ENCODE data around the gene DLGAP1.

DLGAP1 gene

DNA sequence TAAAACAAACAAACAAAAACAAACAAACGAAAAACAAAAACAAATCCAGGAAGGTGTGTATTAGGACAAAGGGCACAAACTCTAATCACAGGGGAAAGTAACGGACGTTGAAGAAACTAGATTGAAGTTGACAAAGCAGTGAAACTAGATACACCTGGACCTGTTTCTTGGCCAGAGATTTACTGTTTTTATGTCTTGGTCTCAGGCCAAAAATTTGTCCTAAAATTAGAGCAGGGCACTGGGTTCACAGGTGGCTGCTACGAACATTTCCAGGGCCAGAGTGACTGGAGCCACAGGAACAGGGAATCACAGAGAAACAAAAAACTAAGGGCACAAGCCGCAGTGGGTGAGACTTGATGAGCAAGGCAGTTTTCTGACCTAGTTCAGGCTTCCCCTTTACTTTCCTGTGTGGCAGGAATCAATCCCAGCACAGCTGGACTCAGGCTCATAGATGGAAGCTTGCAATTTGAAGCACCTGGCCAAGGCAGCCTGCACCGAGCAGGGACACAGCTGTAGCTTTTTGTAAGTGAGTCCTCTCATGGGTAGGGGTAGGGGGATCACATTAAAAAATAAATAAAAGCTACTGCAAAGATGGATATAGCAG, 329.4 kb downstream of the DLGAP1 start:
- DNase-seq: no peak

DNA sequence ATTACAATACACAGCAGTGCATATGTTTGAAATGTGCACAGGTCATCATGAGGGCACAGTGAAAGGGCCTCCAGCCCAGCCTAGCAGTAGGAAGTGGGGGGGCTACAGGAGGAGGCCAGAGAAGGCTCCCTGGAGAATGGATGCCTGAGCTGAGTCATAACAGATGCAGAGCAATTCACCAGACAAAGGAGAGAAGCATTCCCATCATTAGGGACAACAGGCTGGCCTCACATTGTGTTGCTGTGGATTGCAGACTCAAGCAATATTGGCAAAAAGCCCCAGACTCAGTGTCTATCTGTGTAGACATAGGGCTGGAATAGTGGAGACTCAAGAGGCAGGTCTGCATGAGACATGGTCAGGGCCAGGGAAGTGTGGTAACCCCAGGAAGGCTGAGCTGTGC, 329.9 kb downstream of the DLGAP1 start:
- intact Hi-C loops (cut with DNase I): no loop called here
- DNase-seq: no peak

More for the DNA sequence above, 329.4 kb downstream of the DLGAP1 start:
- intact Hi-C loops (cut with DNase I): no loop called here

DNA sequence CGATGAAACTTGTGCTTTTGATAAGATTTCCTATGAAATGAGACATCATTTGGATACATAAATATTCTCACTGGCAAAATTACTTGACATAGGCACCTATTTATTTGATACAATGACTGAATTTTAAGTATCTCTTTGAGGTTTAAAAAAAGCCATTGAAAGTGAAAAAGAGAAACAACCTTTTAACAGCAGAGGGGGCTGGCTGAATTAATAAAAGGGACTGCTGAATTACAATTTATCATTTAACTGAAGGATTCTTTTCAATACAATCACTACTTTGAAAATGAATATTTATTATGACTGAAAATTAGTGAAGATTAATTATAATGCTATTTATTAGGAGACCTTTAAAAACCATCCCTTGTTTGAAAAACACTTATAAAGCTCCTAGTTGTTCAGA, 335.3 kb downstream of the DLGAP1 start:
- DNase-seq: no peak
- intact Hi-C loops (cut with DNase I): no loop called here

DNA sequence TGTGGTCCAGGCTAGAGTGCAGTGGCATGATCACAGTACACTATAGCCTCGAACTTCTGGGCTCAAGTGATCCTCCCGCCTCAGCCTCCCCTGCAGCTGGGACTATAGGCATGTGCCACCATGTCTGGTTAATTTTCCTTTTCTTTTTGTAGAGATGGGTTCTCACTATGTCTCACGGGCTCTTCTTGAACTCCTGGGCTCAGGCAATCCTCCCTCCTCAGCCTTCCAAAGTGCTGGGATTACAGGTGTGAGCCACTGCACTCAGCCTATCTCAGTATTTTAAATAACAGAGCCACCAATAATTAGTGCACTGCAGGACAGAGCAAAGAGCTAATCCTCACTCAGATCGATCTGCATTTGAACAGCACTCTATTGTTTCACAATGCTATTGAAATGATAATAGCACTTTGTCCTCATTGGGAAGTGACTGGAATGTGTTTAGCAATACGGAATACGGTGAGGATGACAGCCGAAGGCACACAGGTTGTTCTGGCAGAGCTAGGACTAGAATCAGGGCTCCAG, 335.9 kb downstream of the DLGAP1 start:
- no peak for DNase-seq
- intact Hi-C loops (cut with DNase I): no loop called here

DNA sequence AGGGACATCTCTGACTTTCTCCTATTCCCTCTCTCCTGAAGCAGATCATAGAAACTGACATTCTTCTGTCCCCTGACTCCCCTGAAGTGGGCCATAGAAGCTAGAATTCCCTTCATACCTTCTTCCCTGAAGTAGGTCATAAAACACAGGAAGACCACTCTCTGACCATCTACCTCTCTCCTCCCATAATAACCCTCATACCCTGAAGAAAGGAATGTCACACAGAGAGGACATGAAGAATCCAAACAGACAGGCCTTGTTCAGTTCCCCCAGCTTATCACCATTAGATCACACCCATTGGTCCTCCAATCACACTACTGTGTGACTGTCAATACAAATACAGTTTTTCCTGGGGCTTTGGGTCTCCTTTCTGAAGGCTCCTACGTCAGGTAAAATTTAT, 347.1 kb downstream of the DLGAP1 start:
- DNase-seq: no peak
- intact Hi-C loops (cut with DNase I): no loop called here

DNA sequence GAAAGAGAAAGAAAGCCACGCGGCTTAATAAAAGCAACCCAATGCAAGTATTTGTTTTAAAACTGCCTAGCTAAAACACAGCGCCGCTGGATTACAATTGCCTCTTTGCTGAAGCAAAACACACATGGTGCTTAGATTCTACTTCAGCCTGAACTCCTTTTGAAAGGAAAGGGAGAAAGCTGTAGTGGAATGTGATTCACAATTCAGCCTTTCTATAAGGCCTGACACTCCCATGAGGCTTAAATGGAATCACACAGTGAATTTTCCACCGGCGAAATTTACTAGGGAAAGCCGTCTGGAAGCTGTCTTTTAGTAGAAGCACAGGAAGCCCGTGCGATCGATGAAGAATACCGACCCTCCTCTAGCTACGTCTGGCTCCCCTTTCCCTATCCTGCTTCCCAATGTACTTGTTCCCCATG, 348.0 kb downstream of the DLGAP1 start:
- intact Hi-C loops (cut with DNase I): no loop called here
- peak in 3 of 42 donors; percentile 19 to 42 (median 38) for DNase-seq

DNA sequence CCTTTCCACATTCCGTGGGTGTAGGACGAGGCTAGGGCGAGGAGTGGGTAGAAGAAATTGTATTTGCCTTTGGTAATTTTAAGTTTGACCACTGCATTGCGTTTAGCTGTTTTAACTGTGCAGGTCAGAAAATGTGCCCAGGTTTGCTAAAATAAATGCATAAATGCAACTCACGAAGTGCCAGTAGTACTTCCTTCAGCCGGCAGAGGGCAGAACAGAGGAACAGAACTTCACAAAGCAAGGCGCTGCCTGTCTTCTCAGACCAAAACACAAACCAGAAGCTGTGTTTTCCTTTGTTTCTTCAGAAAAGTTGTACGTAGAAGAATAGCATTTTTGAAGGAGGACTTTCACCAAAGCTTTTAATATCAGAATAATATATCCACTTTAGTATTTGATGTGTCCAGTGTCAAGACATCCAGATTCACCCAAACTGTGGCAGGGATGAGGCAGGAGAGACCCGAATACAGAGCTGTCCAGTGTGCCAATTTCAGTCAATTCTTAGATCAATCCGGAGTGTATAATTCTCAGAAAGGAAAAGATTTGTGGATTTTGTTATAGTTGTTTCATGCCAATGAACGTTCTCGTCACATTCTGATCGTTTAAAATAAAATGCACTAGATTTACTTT, 348.6 kb downstream of the DLGAP1 start:
- intact Hi-C loops (cut with DNase I): no loop called here
- peak; percentile 53 to 90 (median 82) for DNase-seq

DNA sequence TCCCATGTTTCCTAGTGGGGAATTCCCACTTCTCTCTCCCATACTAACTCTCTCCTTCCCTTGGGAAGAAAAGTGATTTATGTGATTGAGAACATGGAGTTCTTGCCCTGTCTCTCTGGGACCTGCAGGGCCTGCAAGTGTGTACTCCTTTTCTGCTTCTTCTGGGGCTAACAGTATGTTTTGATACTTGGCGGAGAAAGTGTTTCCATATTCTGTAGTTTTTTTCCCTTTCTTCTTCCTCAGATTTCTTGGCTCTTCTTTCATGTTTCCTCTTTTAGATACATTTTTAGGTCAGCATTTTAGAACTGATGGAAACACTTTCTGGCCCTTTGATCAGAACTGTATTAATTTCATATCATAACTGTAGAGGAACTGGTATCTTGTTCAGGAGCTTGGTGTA, 352.2 kb downstream of the DLGAP1 start:
- DNase-seq: no peak
- intact Hi-C loops (cut with DNase I): no loop called here

DNA sequence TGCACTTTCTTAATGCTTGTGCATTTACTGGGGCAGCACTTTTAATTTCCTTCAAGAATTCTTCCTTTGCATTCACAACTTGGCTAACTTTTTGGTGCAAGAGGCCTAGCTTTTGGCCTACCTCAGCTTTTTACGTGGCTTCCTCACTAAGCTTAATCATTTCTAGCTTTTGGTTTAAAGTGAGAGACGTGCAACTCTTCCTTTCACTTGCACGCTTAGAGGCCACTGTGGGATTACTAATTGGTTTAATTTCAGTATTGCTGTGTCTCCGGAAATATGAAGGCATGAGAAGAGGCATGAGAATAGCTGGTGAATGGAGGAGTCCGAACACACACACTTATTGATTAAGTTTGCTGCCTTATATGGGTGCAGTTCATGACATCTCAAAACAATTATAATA, 354.1 kb downstream of the DLGAP1 start:
- DNase-seq: no peak
- intact Hi-C loops (cut with DNase I): no loop called here

DNA sequence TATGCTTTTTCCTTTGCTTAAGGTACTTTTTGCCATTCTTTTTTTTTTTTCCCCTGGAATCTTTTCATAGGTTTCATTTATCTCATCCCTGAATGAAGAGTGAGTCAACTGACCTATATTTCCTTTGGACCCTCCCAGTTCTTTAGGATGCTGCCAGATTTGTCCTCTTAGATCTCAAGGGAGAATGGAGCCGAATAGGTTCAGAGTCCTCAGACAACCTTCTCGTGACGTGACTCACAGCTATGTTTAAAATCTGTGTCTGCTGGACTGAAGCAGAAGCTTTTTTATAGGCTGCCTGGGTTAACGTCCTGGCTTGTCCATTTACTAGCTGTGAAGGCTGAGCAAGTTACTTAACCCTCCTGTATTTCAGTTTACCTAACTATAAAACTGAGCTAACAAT, 358.6 kb downstream of the DLGAP1 start:
- DNase-seq: no peak
- intact Hi-C loops (cut with DNase I): no loop called here

DNA sequence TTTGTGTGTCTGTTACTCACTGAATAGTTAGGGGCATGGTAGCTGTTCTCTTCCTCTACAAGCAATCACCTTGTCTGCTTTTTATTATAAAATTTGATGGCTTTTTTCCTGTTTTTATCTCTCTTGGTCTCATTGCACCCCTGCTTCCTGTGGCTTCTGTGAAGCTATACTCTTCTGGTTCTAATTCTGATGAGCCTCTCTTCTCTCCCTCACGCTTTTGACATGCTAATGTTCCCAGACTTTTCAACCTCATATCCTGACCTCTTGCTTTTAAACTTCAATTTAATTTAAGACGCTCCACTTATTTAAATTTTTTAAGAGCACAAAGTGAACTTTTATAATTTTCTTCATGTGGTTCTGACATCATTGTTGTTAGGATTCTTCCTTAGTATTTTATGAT, 361.4 kb downstream of the DLGAP1 start:
- intact Hi-C loops (cut with DNase I): no loop called here

DNA sequence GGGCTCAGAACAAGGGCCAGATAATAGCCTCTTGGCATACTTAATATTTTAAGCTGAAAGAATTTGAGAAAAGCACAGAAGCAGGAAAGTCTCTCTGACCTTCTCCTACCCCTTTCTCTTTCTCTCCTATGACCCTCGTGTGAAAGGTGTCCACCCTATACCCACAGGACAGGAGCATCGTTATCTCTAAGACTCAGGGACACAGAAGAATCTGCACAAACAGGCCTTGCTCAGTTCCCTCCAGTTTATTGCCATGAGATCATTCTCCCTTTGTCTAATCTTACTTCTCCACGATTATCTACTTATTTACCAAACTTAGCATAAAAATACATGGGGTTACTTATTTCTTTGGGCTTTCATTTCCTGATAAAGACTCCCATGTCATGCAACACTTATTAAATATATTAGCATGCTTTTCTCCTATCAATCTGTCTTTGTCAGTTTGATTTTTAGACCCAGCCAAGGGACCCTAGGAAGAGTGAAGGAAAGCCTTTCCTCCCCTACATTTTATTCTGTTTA, 370.7 kb downstream of the DLGAP1 start:
- intact Hi-C loops (cut with DNase I): no loop called here
- DNase-seq: no peak

More for the DNA sequence above, 361.4 kb downstream of the DLGAP1 start:
- DNase-seq: no peak

DNA sequence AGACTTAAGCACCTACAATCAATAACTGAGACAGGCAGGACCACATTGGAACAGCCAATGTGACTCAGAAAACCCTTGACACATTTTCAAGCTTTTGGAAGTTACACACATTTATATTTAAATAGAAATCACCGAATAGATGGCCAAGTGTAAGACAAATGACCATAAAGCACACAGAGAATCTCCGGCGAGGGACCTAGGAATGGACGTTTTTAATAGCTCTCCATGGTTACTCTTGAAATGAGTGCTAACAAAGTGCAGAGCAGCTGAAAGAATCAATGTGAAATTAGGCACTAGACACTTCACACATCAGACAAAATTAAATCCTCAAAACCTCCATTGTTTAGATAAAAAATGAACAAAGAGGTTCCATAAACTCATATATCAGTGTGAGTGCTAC, 376.9 kb downstream of the DLGAP1 start:
- no peak for DNase-seq
- intact Hi-C loops (cut with DNase I): no loop called here

DNA sequence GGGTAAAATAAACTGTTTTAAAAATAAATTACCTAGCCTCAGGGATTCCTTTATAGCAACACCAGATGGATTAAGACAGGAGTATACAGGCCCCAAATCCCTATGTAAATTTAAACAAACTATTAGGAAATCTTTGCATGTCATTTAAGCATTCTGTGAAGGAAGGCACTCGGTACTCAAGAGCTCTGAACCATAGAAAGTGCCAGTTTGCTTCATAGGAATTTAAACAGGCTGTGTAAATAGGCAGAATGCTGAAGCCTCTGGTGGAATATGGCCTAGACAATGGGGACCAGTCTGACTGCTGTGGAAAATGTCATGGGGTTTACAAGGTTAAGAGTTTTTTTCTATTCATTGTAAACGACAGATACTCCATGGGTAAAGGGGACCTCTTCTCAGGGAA, 377.4 kb downstream of the DLGAP1 start:
- intact Hi-C loops (cut with DNase I): no loop called here
- DNase-seq: no peak

DNA sequence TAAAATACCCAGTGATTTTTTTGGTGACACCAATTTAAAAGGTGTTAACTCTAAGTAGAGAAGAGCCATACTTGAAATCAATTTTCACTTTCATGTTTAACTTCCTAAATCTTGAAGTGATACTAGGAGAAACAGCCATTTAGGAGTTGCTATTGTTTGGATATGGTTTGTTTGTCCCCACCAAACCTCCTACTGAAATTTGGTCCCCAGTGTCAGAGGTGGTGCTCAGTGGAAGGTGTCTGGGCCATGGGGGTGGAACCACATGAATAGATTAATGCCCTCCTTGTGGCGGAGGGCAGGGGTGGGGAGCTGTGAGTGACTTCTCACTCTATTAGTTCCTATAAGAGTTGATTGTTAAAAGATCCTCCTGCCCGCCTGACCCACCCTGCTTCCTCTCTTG, 377.9 kb downstream of the DLGAP1 start:
- no peak for DNase-seq
- intact Hi-C loops (cut with DNase I): no loop called here

DNA sequence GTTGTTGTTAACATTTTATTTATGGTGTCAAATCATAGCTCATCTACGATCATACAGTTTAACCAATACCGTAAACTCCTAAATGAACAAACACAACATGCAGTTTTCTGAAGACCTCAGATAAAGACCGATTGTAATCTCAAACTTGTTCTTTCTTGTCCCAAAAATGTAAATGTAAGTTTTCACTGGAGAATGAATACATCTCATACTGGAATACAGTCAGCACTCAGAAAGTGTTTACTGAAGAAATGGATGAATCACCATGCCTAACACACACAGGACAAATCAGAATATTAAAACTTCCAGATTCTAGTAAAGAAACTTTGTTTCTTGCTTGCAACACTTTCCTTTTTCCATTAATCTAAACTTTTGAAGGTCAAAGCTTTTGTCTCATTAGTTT, 380.5 kb downstream of the DLGAP1 start:
- DNase-seq: no peak
- intact Hi-C loops (cut with DNase I): no loop called here

DNA sequence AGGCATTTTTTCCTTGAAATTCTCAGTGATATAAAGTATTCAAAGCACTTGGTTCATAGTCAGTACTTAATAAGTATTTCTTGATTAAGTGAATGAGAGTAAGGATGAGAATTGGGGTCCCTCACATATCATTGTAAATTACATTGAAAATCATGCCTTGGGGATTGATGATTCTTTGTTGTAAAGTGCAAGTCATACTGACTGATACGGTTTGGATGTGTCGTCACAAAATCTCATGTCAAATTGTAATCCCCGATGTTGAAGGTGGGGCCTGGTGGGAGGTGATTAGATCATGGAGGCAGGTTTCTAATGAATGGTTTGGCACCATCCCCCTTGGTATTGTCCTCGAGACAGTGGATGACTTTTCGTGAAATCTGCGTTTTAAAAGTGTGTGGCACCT, 385.9 kb downstream of the DLGAP1 start:
- no peak for DNase-seq
- intact Hi-C loops (cut with DNase I): no loop called here

DNA sequence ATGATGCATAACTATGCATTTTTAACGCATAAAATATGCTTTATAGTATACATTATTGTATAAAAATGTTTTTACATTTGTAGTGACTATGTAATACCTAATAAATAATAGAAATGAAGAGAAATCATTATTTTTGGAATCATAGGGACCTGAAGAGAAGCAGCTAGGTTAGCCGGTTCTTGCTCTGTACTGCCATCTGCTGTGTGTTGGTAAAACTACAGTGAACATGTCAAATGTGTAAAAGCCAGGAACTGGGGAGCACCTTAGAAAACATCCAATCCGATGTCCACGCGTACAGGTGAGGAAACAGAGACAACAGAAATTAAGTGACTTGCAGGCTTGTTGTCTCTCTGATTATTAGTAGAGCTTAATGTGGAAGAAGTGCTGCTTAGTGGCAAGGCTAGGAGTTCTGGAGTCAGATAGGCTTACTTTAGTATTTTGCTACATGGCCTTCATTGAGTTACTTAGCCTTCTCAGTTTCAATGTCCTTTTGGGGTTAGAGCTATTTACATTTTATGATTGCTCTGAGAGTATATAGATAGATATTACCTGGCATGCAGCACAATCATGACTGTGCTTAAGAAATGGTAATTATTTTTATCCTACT, 386.5 kb downstream of the DLGAP1 start:
- intact Hi-C loops (cut with DNase I): no loop called here
- peak in 34 of 42 donors; percentile 12 to 84 (median 54) for DNase-seq

DNA sequence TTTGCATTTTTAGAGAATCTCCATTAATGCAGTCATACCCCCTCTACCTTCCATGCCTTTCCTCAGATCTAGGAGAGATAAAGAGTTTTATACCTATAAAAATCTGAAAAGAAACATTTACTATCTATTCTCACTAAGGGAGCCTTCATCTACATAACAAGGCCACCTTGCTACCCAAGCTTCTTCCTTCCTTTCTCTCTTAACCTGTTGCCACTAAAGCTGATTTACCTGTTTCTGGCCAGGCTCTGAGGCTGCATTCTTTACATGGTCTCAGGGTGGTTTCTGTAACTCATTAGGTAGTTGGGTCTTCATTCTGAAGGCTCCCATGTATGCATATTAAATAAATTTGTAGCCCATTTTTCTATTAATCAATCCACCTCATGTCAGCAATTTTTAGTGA, 391.6 kb downstream of the DLGAP1 start:
- intact Hi-C loops (cut with DNase I): no loop called here
- no peak for DNase-seq

DNA sequence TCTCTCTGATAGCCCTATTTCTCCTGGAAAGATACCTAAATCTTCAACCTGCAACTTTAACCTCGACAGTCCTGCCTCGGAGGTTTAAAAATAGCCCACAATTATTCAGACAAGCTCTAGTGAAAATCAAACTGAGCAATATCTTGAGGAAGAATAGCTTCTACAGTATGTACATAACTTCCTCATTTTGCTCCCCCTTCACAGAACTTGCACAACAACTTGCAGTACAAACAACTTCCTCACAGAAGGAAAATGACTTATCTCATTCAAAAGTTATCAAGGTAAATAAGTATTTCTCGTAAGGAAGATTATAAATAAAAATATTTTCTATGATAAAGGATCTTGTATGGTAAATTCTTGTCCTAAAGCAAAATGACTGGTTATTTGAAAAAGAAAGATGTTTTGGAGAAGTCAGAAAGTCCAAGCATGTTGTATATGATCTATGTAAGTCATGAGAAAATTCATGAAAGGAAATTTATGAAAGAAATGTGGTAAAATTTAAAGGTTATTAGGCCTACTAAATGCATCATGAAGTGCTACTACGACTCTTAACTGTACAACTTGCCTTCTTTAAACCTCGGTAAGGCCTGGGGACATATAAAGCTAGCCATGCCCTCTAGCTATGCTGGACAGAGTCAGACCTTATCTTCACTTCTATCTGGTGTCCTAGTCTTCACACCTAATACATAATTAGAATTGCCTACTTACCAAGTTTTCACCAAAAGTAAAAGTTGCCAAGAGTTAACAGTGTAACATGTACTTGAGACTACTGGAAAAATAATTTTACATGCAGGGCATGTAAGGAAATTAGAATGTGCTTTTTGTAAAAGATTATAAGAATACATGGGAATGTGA, 394.5 kb downstream of the DLGAP1 start:
- intact Hi-C loops (cut with DNase I): no loop called here
- DNase-seq: no peak

Data from head of caudate nucleus (tissue), 42 donors.